ENCODE results near the gene CLIC3. TPM values are rescaled to one million over a fixed set of nuclear protein-coding genes. Genes with fewer than 3 reads are reported as not detected.

CLIC3 gene
- total RNA-seq, 2 experiments from 2014 or later = 2.1 to 2.8 TPM

GRCh38 chr9:137020771-137021567, 24.6 kb upstream of the CLIC3 start:
- Histone ChIP-seq H3K36me3 (ENCODE audit: insufficient read depth, low read length) (peaks cover 23% of the 10 kb centered on the region), H3K4me3 (ENCODE audit: low read length) (no peak overlapping the region), H3K9me3 (ENCODE audit: control insufficient read depth in 1 of 2, insufficient read depth in 1 of 2, low read length in 2 of 2) (no peaks in the 10 kb centered on the region), H3K27ac (ENCODE audit: low read depth in 1 of 2, low read length in 2 of 2) (no peak overlapping the region), H3K4me1 (ENCODE audit: insufficient read depth, low read length) (peaks cover 24% of the 10 kb centered on the region), H3K27me3 (ENCODE audit: control insufficient read depth in 1 of 2, insufficient read depth in 2 of 2, low read length in 2 of 2) (no peaks in the 10 kb centered on the region)
- no peak for TF ChIP-seq CTCF (IDR thresholded peaks at IDR 0.05)
- no peak for DNase-seq
- no peaks in the 10 kb centered on the region for H3K27me3 Mint-ChIP-seq
- ATAC-seq (ENCODE audit: poor library complexity) = no peak
- no peak overlapping the region for H3K27ac Mint-ChIP-seq
- peaks cover 5% of the 10 kb centered on the region for H3K4me1 Mint-ChIP-seq (ENCODE audit: low read depth)
- H3K4me3 Mint-ChIP-seq = no peak overlapping the region
- no peaks in the 10 kb centered on the region for H3K9me3 Mint-ChIP-seq
- intact Hi-C loops (cut with DNase I, micrococcal nuclease) = no loop called here
- ChIA-PET CTCF (interaction anchor here (1.1 kb wide), 1 partner anchor 14 kb away, joined by 5 read pairs; no protein-coding TSS in a partner anchor), POLR2A (no interaction called here)
- peaks cover 5% of the 10 kb centered on the region for H3K36me3 Mint-ChIP-seq (ENCODE audit: low read depth)

GRCh38 chr9:137019891-137020683, 23.7 kb upstream of the CLIC3 start:
- TF ChIP-seq CTCF (IDR thresholded peaks at IDR 0.05) = no peak
- ATAC-seq (ENCODE audit: poor library complexity) (no peak), DNase-seq (no peak)
- Mint-ChIP-seq H3K4me1 (ENCODE audit: low read depth) (peaks cover 5% of the 10 kb centered on the region), H3K4me3 (no peak overlapping the region), H3K27ac (no peak overlapping the region), H3K9me3 (no peaks in the 10 kb centered on the region), H3K36me3 (ENCODE audit: low read depth) (peaks cover 5% of the 10 kb centered on the region), H3K27me3 (no peaks in the 10 kb centered on the region)
- H3K4me1 ChIP-seq (ENCODE audit: insufficient read depth, low read length) = peaks cover 17% of the 10 kb centered on the region
- H3K4me3 ChIP-seq (ENCODE audit: low read length) = no peak overlapping the region
- H3K27me3 ChIP-seq (ENCODE audit: control insufficient read depth in 1 of 2, insufficient read depth in 2 of 2, low read length in 2 of 2) = no peaks in the 10 kb centered on the region
- CTCF ChIA-PET = no interaction called here
- H3K36me3 ChIP-seq (ENCODE audit: insufficient read depth, low read length) = peaks cover 29% of the 10 kb centered on the region
- H3K27ac ChIP-seq (ENCODE audit: low read depth in 1 of 2, low read length in 2 of 2) = no peak overlapping the region
- H3K9me3 ChIP-seq (ENCODE audit: control insufficient read depth in 1 of 2, insufficient read depth in 1 of 2, low read length in 2 of 2) = no peaks in the 10 kb centered on the region
- intact Hi-C loops (cut with DNase I, micrococcal nuclease) = no loop called here
- POLR2A ChIA-PET = no interaction called here

GRCh38 chr9:137018761-137019559, 22.6 kb upstream of the CLIC3 start:
- POLR2A ChIA-PET = interaction anchor here (1.2 kb wide), 1 partner anchor 59 kb away, joined by 3 read pairs; no protein-coding TSS in a partner anchor
- no peak overlapping the region for H3K4me3 Mint-ChIP-seq

More at GRCh38 chr9:137018761-137019559, 22.6 kb upstream of the CLIC3 start:
- ATAC-seq (ENCODE audit: poor library complexity) (no peak), DNase-seq (no peak)
- peaks cover 5% of the 10 kb centered on the region for H3K36me3 Mint-ChIP-seq (ENCODE audit: low read depth)
- Histone ChIP-seq H3K9me3 (ENCODE audit: control insufficient read depth in 1 of 2, insufficient read depth in 1 of 2, low read length in 2 of 2) (no peaks in the 10 kb centered on the region), H3K4me3 (ENCODE audit: low read length) (no peak overlapping the region), H3K27ac (ENCODE audit: low read depth in 1 of 2, low read length in 2 of 2) (no peak overlapping the region), H3K36me3 (ENCODE audit: insufficient read depth, low read length) (peaks cover 37% of the 10 kb centered on the region), H3K4me1 (ENCODE audit: insufficient read depth, low read length) (peaks cover 10% of the 10 kb centered on the region), H3K27me3 (ENCODE audit: control insufficient read depth in 1 of 2, insufficient read depth in 2 of 2, low read length in 2 of 2) (no peaks in the 10 kb centered on the region)
- CTCF ChIA-PET = no interaction called here
- no peaks in the 10 kb centered on the region for H3K9me3 Mint-ChIP-seq
- intact Hi-C loops (cut with DNase I, micrococcal nuclease) = no loop called here
- peaks cover 5% of the 10 kb centered on the region for H3K4me1 Mint-ChIP-seq (ENCODE audit: low read depth)
- H3K27ac Mint-ChIP-seq = no peak overlapping the region
- H3K27me3 Mint-ChIP-seq = no peaks in the 10 kb centered on the region
- TF ChIP-seq CTCF (IDR thresholded peaks at IDR 0.05) = no peak

Measured in CD4-positive, alpha-beta T cell (primary cell).